Measurements from ENCODE around the gene PROM2.
"Not testable (repeated sequence)": the region's sequence is repeated elsewhere in the genome, so short reads cannot be mapped to it uniquely, and the experiment has no call there.

Gene PROM2

GRCh38 chr2:95274291-95275150 lies at the start of gene PROM2:
Gene PROM2 (plus strand): TSS chr2:95274449. CDS start chr2:95274586, 137 bp downstream.
- no peak for DNase-seq (ENCODE audit: low read depth in 2 of 2, low spot score in 1 of 2)

GRCh38 chr2:95225658-95226057 lies 48.6 kb upstream of the PROM2 start:
- no peak for DNase-seq (ENCODE audit: low read depth in 2 of 2, low spot score in 1 of 2)

GRCh38 chr2:95231723-95232122 lies 42.5 kb upstream of the PROM2 start:
- DNase-seq (ENCODE audit: low read depth in 2 of 2, low spot score in 1 of 2), result no peak

- DNase-seq (ENCODE audit: low read depth in 2 of 2, low spot score in 1 of 2), result no peak
Measured at GRCh38 chr2:95232232-95232631, 42.0 kb upstream of the PROM2 start.

GRCh38 chr2:95234286-95234785 lies 39.9 kb upstream of the PROM2 start:
- DNase-seq (ENCODE audit: low read depth in 2 of 2, low spot score in 1 of 2), result no peak

GRCh38 chr2:95234816-95235215 lies 39.4 kb upstream of the PROM2 start:
- DNase-seq (ENCODE audit: low read depth in 2 of 2, low spot score in 1 of 2), result no peak

GRCh38 chr2:95238131-95238530 lies 36.1 kb upstream of the PROM2 start:
- DNase-seq (ENCODE audit: low read depth in 2 of 2, low spot score in 1 of 2), result no peak

GRCh38 chr2:95240091-95240490 lies 34.2 kb upstream of the PROM2 start:
- no peak for DNase-seq (ENCODE audit: low read depth in 2 of 2, low spot score in 1 of 2)

GRCh38 chr2:95240556-95240955 lies 33.7 kb upstream of the PROM2 start:
- DNase-seq (ENCODE audit: low read depth in 2 of 2, low spot score in 1 of 2), result no peak

- DNase-seq (ENCODE audit: low read depth in 2 of 2, low spot score in 1 of 2), result not testable (repeated sequence)
Measured at GRCh38 chr2:95242084-95242483, 32.2 kb upstream of the PROM2 start.

GRCh38 chr2:95258271-95258670 lies 16.0 kb upstream of the PROM2 start:
- no peak for DNase-seq (ENCODE audit: low read depth in 2 of 2, low spot score in 1 of 2)

GRCh38 chr2:95260028-95261023 lies 13.9 kb upstream of the PROM2 start:
- no peak for DNase-seq (ENCODE audit: low read depth in 2 of 2, low spot score in 1 of 2)

GRCh38 chr2:95261602-95262001 lies 12.6 kb upstream of the PROM2 start:
- DNase-seq (ENCODE audit: low read depth in 2 of 2, low spot score in 1 of 2), result no peak

- DNase-seq (ENCODE audit: low read depth in 2 of 2, low spot score in 1 of 2), result no peak
Measured at GRCh38 chr2:95262896-95263542, 11.2 kb upstream of the PROM2 start.

- DNase-seq (ENCODE audit: low read depth in 2 of 2, low spot score in 1 of 2), result no peak
Measured at GRCh38 chr2:95264624-95265023, 9.6 kb upstream of the PROM2 start.

GRCh38 chr2:95265182-95265581 lies 9.1 kb upstream of the PROM2 start:
- DNase-seq (ENCODE audit: low read depth in 2 of 2, low spot score in 1 of 2), result no peak

- DNase-seq (ENCODE audit: low read depth in 2 of 2, low spot score in 1 of 2), result no peak
Measured at GRCh38 chr2:95266781-95267430, 7.3 kb upstream of the PROM2 start.

- no peak for DNase-seq (ENCODE audit: low read depth in 2 of 2, low spot score in 1 of 2)
Measured at GRCh38 chr2:95267458-95268210, 6.6 kb upstream of the PROM2 start.

GRCh38 chr2:95268211-95269035 lies 5.8 kb upstream of the PROM2 start:
- DNase-seq (ENCODE audit: low read depth in 2 of 2, low spot score in 1 of 2), result no peak

Data from stimulated activated CD8-positive, alpha-beta memory T cell treated with anti-CD3 and anti-CD28 coated beads, Interleukin-4, amount 100 ng/mL, for 4 hours (primary cell).